Left hindlimb (tissue), 1 donor: ENCODE data around the gene TOMM40.
"Not testable (repeated sequence)": the region's sequence is repeated elsewhere in the genome, so short reads cannot be mapped to it uniquely, and the experiment has no call there.

Source experiments
- DNase-seq: peaks from one replicate; pipeline ENCODE4 v3.0.0-alpha.2; 2018

The TOMM40 gene

GRCh38 chr19:44891016-44891882 lies at the start of gene TOMM40:
TOMM40 (plus strand) TSS chr19:44891254; CDS start chr19:44891416, 162 bp downstream.
- DNase-seq: peak; percentile 100

GRCh38 chr19:44845286-44845611 lies 45.8 kb upstream of the TOMM40 start:
- DNase-seq: no peak

- DNase-seq: peak; percentile 99
Observed at GRCh38 chr19:44845612-44846454, 45.2 kb upstream of the TOMM40 start, which contains the start of gene NECTIN2. NECTIN2 (plus strand) TSS chr19:44846297; CDS start chr19:44846526, 229 bp downstream.

GRCh38 chr19:44846455-44847143 lies 44.5 kb upstream of the TOMM40 start:
- peak; percentile 70 for DNase-seq

- peak; percentile 71 for DNase-seq
Observed at GRCh38 chr19:44847144-44848035, 43.7 kb upstream of the TOMM40 start.

- peak; percentile 56 for DNase-seq
Observed at GRCh38 chr19:44848036-44848811, 42.8 kb upstream of the TOMM40 start.

- no peak for DNase-seq
Observed at GRCh38 chr19:44848812-44849447, 42.1 kb upstream of the TOMM40 start.

GRCh38 chr19:44850641-44851109 lies 40.4 kb upstream of the TOMM40 start:
- no peak for DNase-seq

- no peak for DNase-seq
Observed at GRCh38 chr19:44851427-44851826, 39.6 kb upstream of the TOMM40 start.

- no peak for DNase-seq
Observed at GRCh38 chr19:44855606-44856005, 35.4 kb upstream of the TOMM40 start.

GRCh38 chr19:44856421-44857083 lies 34.5 kb upstream of the TOMM40 start:
- DNase-seq: no peak

- DNase-seq: no peak
Observed at GRCh38 chr19:44857837-44858236, 33.2 kb upstream of the TOMM40 start.

- DNase-seq: not testable (repeated sequence)
Observed at GRCh38 chr19:44861576-44861975, 29.5 kb upstream of the TOMM40 start.

GRCh38 chr19:44863990-44864389 lies 27.1 kb upstream of the TOMM40 start:
- DNase-seq: no peak

- no peak for DNase-seq
Observed at GRCh38 chr19:44865196-44865767, 25.8 kb upstream of the TOMM40 start.

GRCh38 chr19:44866664-44867063 lies 24.4 kb upstream of the TOMM40 start:
- DNase-seq: no peak

- no peak for DNase-seq
Observed at GRCh38 chr19:44867578-44867977, 23.5 kb upstream of the TOMM40 start.

GRCh38 chr19:44869733-44870470 lies 21.2 kb upstream of the TOMM40 start:
- no peak for DNase-seq

GRCh38 chr19:44871809-44872208 lies 19.2 kb upstream of the TOMM40 start:
- no peak for DNase-seq
